Activated CD8-positive, alpha-beta memory T cell treated with anti-CD3 and anti-CD28 coated beads, Interleukin-2, amount 50 U/mL, for 24 hours (primary cell): ENCODE measurements around the gene CALML5.

Experiments used
- DNase-seq: peaks from one replicate; pipeline ENCODE4 v3.0.0-alpha.2; 2020; ENCODE audit errors: extremely low read depth

Gene CALML5

GRCh38 chr10:5462841-5463293 lies 36.5 kb downstream of the CALML5 start:
- DNase-seq: no peak

- DNase-seq: no peak
Observed at GRCh38 chr10:5461914-5462840, 37.2 kb downstream of the CALML5 start.

GRCh38 chr10:5461203-5461588 lies 38.2 kb downstream of the CALML5 start:
- no peak for DNase-seq

DNA sequence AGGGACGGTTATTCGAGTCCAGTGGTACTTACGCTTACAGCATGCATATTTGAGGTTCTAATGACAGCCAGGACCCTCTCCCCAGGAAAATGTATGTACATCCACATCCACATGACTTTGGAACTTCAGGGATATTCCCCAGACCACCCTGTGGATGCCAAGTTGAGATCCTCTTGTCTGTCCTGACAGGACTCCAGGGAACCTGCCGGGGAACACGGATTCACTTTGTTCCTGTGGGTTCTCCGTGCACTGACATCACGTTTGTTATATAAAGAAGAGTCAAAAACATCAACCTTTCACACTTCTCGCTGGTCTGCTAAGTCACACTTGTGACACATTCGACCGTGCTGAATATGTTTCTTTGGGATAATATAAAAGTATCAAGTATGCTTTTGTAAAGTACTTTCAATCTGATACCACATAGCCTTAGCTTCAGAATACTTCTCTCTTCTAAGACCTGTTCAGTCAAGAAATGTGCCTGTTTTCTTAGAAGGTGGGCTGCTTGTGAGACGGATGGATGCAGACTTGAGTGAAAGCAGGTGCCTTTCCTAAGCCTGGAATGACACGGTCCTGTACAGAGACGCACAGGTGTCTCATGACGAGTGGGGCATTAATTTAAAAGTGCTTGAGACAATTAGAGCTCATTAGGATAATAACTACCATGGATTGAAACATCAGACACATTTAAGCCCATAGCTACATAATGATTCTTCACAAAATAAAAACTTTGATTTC lies 38.7 kb downstream of the CALML5 start:
- no peak for DNase-seq

DNA sequence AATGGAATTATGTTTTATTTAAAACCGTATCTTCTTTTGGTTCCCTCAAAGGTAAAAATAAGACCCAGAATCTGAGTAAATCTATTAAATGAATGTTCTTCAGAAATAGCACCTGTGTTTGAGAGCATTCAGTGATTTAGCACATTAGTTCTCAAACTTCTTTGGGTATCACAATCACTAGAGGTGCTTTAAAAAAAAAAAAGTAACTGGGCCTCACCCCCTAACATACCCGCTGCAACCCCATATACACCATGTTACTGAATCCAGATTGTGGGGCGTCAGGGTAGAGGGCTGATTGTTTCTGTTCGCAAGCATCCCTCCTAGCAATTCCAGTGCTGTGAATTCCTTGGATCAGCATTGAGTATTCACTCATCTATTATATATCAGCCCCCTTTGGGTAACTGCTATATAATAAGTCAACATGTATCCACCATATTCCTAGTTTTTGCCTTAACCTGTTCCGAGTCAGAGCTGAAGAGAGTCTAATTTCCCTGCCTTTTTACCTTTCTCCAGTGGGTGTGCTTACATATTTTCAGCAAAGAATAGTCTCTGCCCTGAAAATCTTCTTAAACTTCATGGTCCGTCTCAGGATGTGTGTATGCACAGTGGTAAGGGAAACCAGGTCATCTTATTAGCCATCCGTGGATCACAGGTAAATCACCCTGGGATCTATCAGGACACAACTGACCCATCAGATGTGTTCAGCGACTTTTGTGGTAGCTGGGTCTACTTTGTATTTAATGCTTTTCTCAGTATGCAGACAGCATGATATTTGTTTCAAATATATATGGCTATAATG lies 40.2 kb downstream of the CALML5 start:
- DNase-seq: no peak

DNA sequence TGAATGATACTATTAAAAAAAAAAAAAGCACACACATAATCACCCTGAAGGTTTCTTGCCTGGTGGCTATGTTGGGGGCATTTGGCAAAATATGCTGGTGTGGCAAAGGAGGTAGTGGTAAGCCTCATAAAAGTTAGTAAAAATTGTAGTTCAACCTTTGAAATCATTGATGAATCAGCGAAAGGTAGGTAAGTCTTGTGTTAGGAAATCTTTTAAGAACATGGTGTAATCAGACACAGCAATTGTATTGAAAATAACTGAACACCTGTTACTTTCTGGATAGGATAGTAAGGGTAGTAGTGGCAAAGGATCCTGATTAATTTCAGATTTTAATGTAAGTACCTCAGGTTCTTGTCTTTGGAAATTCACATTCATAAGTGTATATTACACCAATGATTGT lies 40.9 kb downstream of the CALML5 start:
- DNase-seq: no peak

DNA sequence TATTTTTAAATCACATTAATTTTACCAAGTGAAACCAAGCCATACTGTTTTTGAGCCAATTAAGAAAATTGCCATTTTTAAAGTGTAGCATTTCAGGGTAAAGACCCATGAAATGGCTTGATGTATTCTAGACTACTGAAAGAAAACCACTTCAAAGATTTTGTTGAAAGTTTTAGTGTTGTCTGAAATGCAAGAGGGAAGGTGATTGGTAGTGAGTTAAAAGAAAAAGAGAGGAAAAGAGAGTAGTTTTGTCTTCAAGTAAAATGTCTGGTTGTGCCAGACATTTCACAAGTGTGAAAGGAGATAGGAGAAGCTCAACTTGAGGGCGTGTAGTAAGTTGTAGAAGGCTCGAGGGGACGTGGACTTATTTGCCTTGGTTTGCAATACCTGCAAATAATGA lies 41.6 kb downstream of the CALML5 start:
- no peak for DNase-seq

DNA sequence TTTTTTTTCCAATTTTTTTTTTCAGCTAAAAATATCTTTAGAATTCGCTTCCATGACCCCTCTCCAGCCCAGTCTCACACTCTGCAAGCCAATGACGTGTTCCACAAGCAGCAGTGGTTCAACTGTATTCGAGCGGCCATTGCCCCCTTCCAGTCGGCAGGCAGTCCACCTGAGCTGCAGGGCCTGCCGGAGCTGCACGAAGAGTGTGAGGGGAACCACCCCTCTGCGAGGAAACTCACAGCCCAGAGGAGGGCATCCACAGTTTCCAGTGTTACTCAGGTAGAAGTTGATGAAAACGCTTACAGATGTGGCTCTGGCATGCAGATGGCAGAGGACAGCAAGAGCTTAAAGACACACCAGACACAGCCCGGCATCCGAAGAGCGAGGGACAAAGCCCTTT lies 42.8 kb downstream of the CALML5 start:
- DNase-seq: no peak

GRCh38 chr10:5453749-5454489 lies 45.5 kb downstream of the CALML5 start:
- DNase-seq: no peak

DNA sequence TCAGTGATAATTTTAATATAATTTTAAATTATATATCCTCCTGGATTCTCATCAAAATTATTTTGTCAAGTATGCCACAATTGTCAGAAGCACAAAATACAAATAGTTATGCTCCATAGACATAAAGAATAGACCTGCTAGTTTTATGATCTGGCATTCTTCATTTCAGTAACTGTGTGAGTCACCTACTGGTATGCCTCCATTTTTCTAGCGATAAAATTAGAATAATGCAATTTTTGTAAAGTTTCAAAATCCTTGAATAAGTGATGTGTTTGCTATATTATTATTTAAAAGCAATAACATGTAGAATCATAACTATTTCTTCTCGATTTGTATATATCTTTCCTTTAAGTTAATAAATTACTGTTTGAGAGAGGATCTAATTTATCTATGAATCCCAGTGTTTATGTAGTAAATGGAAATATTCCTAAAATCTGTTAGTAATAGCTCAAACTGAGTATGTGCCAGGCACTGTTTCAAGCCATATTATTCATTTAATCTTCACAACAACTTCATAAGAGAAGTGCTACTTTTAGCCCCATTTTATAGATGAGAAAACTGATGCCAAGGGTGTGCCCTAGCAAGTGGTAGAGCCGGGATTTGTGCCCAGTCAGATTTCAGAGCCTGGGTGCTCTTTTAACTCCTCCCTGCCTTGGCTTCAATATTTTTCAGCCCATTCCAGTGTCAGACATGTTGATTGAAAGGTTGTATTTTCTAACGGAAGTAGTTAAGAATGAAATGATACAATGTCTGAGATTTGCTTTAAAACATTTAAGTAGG lies 48.6 kb downstream of the CALML5 start:
- no peak for DNase-seq

DNA sequence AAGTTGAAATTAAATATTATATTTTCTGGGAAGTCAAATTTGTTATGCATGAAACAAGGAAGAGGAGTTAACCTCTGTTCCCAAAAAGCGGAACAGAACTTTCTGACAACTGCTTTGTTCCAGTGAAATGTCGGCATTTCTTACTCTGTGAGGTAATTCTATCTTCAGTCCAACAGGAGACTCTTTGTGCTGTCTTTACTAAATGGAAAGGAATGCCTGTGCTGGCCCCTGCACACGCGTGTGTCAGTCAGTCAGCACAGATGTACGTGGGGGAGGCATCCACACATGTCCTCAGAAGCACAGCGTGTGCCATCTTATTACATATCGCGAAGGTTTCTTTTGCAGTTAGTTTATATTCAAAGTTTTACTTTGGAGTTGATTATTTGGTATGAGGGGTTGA lies 49.5 kb downstream of the CALML5 start:
- DNase-seq: no peak

- DNase-seq: no peak
Observed at GRCh38 chr10:5449227-5449626, 50.1 kb downstream of the CALML5 start.
